Measurements from ENCODE around the gene PTPRZ1.

- no peak for TF ChIP-seq ZNF664 (tag by site-specific recombination; IDR thresholded peaks at IDR 0.05)
- no peak for TF ChIP-seq ZSCAN4 (tag by site-specific recombination; IDR thresholded peaks at IDR 0.05)
- no peak for TF ChIP-seq ZNF830 (tag by site-specific recombination; IDR thresholded peaks at IDR 0.05; ENCODE audit: low read depth)
- no peak for TF ChIP-seq ZNF223 (tag by site-specific recombination; IDR thresholded peaks at IDR 0.05)
- no peak for TF ChIP-seq ZNF394 (tag by site-specific recombination; IDR thresholded peaks at IDR 0.05; ENCODE audit: borderline replicate concordance)
- no peak for TF ChIP-seq REPIN1 (tag by site-specific recombination; IDR thresholded peaks at IDR 0.05; ENCODE audit: low read depth)
- no peak for TF ChIP-seq ZNF600 (tag by site-specific recombination; IDR thresholded peaks at IDR 0.05)
- no peak for TF ChIP-seq ZBTB17 (tag by site-specific recombination; IDR thresholded peaks at IDR 0.05)
- TF ChIP-seq CTCF (tag by site-specific recombination; IDR thresholded peaks at IDR 0.05), result no peak
- no peak for TF ChIP-seq ZFP3 (tag by site-specific recombination; IDR thresholded peaks at IDR 0.05; ENCODE audit: low read depth)
- TF ChIP-seq ZNF354C (tag by site-specific recombination; IDR thresholded peaks at IDR 0.05; ENCODE audit: borderline replicate concordance, low read depth), result no peak
These were observed 140.7 kb downstream of the PTPRZ1 start for GRCh38 chr7:122013630-122014029.
